GM12878 (cell line): ENCODE results near the gene BZW1. TPM values are rescaled to one million over a fixed set of nuclear protein-coding genes. Genes with fewer than 3 reads are reported as not detected.

Experiments
- ATAC-seq: fragments of 200-7000 bp; cut with Tn5 transposase; 3 replicates; pipeline ENCODE4 v1.9.1; 2020; ENCODE audit warnings: mild to moderate bottlenecking, moderate library complexity
- BruUV-seq: library from RNA; stranded (reverse); fragments of 400-500 nt; replicated peaks from 2 replicates; lab custom pipeline; 2021; lab: Mats Ljungman, UMichigan
- CTCF ChIA-PET: fragments of 300-600 bp; sonication (Branson Sonifier 250); formaldehyde crosslinking; extraction: SDS; loops from one replicate; lab custom pipeline; 2021; ENCODE audit warnings: inconsistent platforms; lab: Yijun Ruan, JAX
- POLR2A ChIA-PET: fragments of 350-600 bp; formaldehyde crosslinking; extraction: SDS; loops from one replicate; lab custom pipeline; 2021; ENCODE audit warnings: inconsistent platforms; lab: Charles Lee
- RAD21 ChIA-PET: fragments of 300-600 bp; sonication (Branson Sonifier 250); formaldehyde crosslinking; loops from one replicate; lab custom pipeline; 2023; ENCODE audit warnings: antibody characterized with exemption; ENCODE audit not compliant: unreplicated experiment; lab: Charles Lee
- SMC1A ChIA-PET: fragments of 300-600 bp; sonication (Branson Sonifier 250); formaldehyde crosslinking; loops from one replicate; lab custom pipeline; 2023; ENCODE audit not compliant: unreplicated experiment, uncharacterized antibody; lab: Charles Lee
- DNase-seq: peaks from one replicate; pipeline ENCODE4 v3.0.0-alpha.2; 2011; ENCODE audit warnings: low read depth, low spot score
- FAIRE-seq: peaks from 3 replicates; lab custom pipeline; 2011; peaks lifted over from hg19 to GRCh38; lab: Jason Lieb, UNC
- H2AFZ ChIP-seq: 2 replicates; pipeline ENCODE4 v1.6.0; 2011; ENCODE audit warnings: low read depth, low read length, control low read depth; ENCODE audit not compliant: control insufficient read depth
- H3K27ac ChIP-seq: 2 replicates; pipeline ENCODE4 v1.5.1; 2011; ENCODE audit warnings: control low read depth; ENCODE audit not compliant: control insufficient read depth, insufficient read depth
- H3K27me3 ChIP-seq, 2 experiments: replicated peaks in 1 of 2; 2 replicates each; pipeline versions ENCODE4 v1.6.0 to v1.6.1; 2011; ENCODE audit warnings: low read length in 1 of 2; ENCODE audit not compliant: control insufficient read depth in 2 of 2, insufficient read depth in 2 of 2
- H3K36me3 ChIP-seq, 2 experiments: 2 replicates each; pipeline ENCODE4 v1.5.1; 2011; ENCODE audit warnings: low read length in 1 of 2; ENCODE audit not compliant: control insufficient read depth in 2 of 2, insufficient read depth in 2 of 2
- H3K4me1 ChIP-seq: 2 replicates; pipeline ENCODE4 v1.6.1; 2011; ENCODE audit warnings: mild to moderate bottlenecking, low read length, moderate library complexity, mixed read lengths; ENCODE audit not compliant: control insufficient read depth, insufficient read depth
- H3K4me2 ChIP-seq: 2 replicates; pipeline ENCODE4 v1.6.0; 2011; ENCODE audit warnings: control low read depth; ENCODE audit not compliant: control insufficient read depth, insufficient read depth
- H3K4me3 ChIP-seq: fragments of 200-600 bp; sonication (generic); 2 replicates; pipeline ENCODE4 v1.5.1; 2016
- H3K79me2 ChIP-seq: 2 replicates; pipeline ENCODE4 v1.6.0; 2011; ENCODE audit warnings: low read length; ENCODE audit not compliant: control insufficient read depth, insufficient read depth
- H3K9ac ChIP-seq: 2 replicates; pipeline ENCODE4 v1.8.0; 2011; ENCODE audit warnings: low read length, control low read depth, mixed read lengths; ENCODE audit not compliant: control insufficient read depth, insufficient read depth
- H3K9me3 ChIP-seq: replicated peaks from 3 replicates; pipeline ENCODE4 v1.5.1; 2011; ENCODE audit warnings: mild to moderate bottlenecking, low read length; ENCODE audit not compliant: control insufficient read depth, insufficient read depth
- H4K20me1 ChIP-seq: 2 replicates; pipeline ENCODE4 v1.6.0; 2011; ENCODE audit not compliant: control insufficient read depth, insufficient read depth
- ATF3 ChIP-seq: IDR thresholded peaks from 2 replicates; pipeline ENCODE4 v1.6.1; 2011; ENCODE audit warnings: low read depth, mild to moderate bottlenecking, low read length, moderate library complexity, borderline replicate concordance; ENCODE audit errors: extremely low read depth
- CHD1 ChIP-seq: IDR thresholded peaks from 2 replicates; pipeline ENCODE4 v1.6.1; 2012; ENCODE audit warnings: low read depth, low read length, improper control_type of control experiment
- CHD2 ChIP-seq: IDR thresholded peaks from 2 replicates; pipeline ENCODE4 v1.6.1; 2011; ENCODE audit warnings: low read depth, low read length, improper control_type of control experiment, borderline replicate concordance
- HDAC6 ChIP-seq: fragments of 200-600 bp; sonication (generic); IDR thresholded peaks from one replicate; pipeline ENCODE4 v1.8.0; 2017; ENCODE audit warnings: antibody characterized with exemption; ENCODE audit not compliant: unreplicated experiment
- HDGF ChIP-seq: fragments of 450-650 bp; IDR thresholded peaks from 2 replicates; pipeline ENCODE4 v1.6.1; 2016; ENCODE audit warnings: antibody characterized with exemption
- IRF3 ChIP-seq: fragments of 450-650 bp; IDR thresholded peaks from 2 replicates; pipeline ENCODE4 v1.6.1; 2014; ENCODE audit warnings: mild to moderate bottlenecking
- MTA2 ChIP-seq: fragments of 450-650 bp; IDR thresholded peaks from 2 replicates; pipeline ENCODE4 v1.6.1; 2016; ENCODE audit warnings: low read depth, mild to moderate bottlenecking, moderate library complexity
- NBN ChIP-seq: fragments of 450-650 bp; IDR thresholded peaks from 2 replicates; pipeline ENCODE4 v1.6.1; 2016
- PKNOX1 ChIP-seq: fragments of 450-650 bp; IDR thresholded peaks from 2 replicates; pipeline ENCODE4 v1.6.1; 2016; ENCODE audit warnings: mild to moderate bottlenecking
- RB1 ChIP-seq: fragments of 450-650 bp; formaldehyde crosslinking; IDR thresholded peaks from 2 replicates; pipeline ENCODE4 v1.6.1; 2017; ENCODE audit warnings: mild to moderate bottlenecking, borderline replicate concordance
- RFX5 ChIP-seq: IDR thresholded peaks from 2 replicates; pipeline ENCODE4 v1.6.1; 2011; ENCODE audit warnings: low read depth, low read length, improper control_type of control experiment
- RUNX3 ChIP-seq: IDR thresholded peaks from 2 replicates; pipeline ENCODE4 v1.6.1; 2012; ENCODE audit warnings: low read length, inconsistent platforms
- SPI1 ChIP-seq: IDR thresholded peaks from 2 replicates; pipeline ENCODE4 v1.6.1; 2011; ENCODE audit warnings: low read depth, mild to moderate bottlenecking, low read length, moderate library complexity, borderline replicate concordance; ENCODE audit not compliant: insufficient read depth
- TCF12 ChIP-seq: IDR thresholded peaks from 2 replicates; pipeline ENCODE4 v1.6.1; 2011; ENCODE audit warnings: low read depth, mild to moderate bottlenecking, low read length
- ZBTB11 ChIP-seq: fragments of 450-650 bp; formaldehyde crosslinking; IDR thresholded peaks from 2 replicates; pipeline ENCODE4 v1.5.0; 2022; ENCODE audit warnings: mild to moderate bottlenecking, missing genetic modification characterization
- WGBS: methylation state at CpG from one replicate; pipeline ENCODE4 v1.1.6; 2016; ENCODE audit warnings: low lambda C conversion rate; ENCODE audit not compliant: insufficient replicate concordance, insufficient coverage; ENCODE audit errors: missing lambda C conversion rate; 5-methylcytosine and 5-hydroxymethylcytosine counted together
- in situ Hi-C: fragments of 300-500 bp; cut with MboI; formaldehyde crosslinking; loops from 9 replicates; pipeline ENCODE4 v1.14.3; 2018; ENCODE audit warnings: mixed read lengths
- intact Hi-C: fragments of 100-400 bp; cut with micrococcal nuclease; formaldehyde crosslinking; loops from one replicate; pipeline ENCODE4 v1.14.2; 2022; ENCODE audit not compliant: unreplicated experiment
- polyA plus RNA-seq, 11 experiments: library from polyadenylated mRNA; depleted of rRNA in 4 of 11; unstranded in 6 of 11; stranded (reverse) in 5 of 11; fragments of >200 nt; fragmentation: Nextera tagmentation in 4 of 11; fragmentation: Illumina TruSeq in 1 of 11; extraction: Ambion mirVana in 4 of 11; extraction: Trizol in 1 of 11; gene quantifications; 1 replicate in 1 of 11; 2 replicates in 10 of 11; pipeline versions ENCODE4 v1.2.1 to v1.2.3, GENCODE V29; 2011 to 2016; ENCODE audit warnings: inconsistent platforms in 2 of 11, missing spikeins in 2 of 11, low read depth in 1 of 11
- total RNA-seq, 4 experiments: library from RNA; depleted of rRNA in 3 of 4; stranded (reverse); fragments of >200 nt in 3 of 4; fragmentation: Illumina TruSeq in 1 of 4; extraction: Trizol in 1 of 4; gene quantifications; 2 replicates each; pipeline versions ENCODE4 v1.2.1 to v1.2.3, GENCODE V29; 2013 to 2021

The BZW1 gene
- total and polyA plus RNA-seq, 10 of the 15 experiments (the other 5 are each of a cell fraction or from before 2014, with no cell fraction given), result 186 to 349 (median 269) TPM

- TF ChIP-seq IRF3 (no peak), MTA2 (no peak)
Observed at GRCh38 chr2:200788121-200788718, 23.5 kb upstream of the BZW1 start (continued).

- intact Hi-C loops, result no loop called here
- ChIA-PET SMC1A (no interaction called here), RAD21 (interaction anchor here (0.6 kb wide), 2 partner anchors 60 to 531 kb away, joined by 3 to 4 read pairs; no protein-coding TSS in a partner anchor), CTCF (no interaction called here), POLR2A (no interaction called here)
- H3K4me1 ChIP-seq, result no peaks in the 10 kb centered on the region
- ATAC-seq, result no peak
- H3K79me2 ChIP-seq, result no peaks in the 10 kb centered on the region
- no peaks in the 10 kb centered on the region; a peak in 1 of 4 replicates for H3K27me3 ChIP-seq
- BruUV-seq, result no TSS peak
- 0% methylated on average over 1 of the region's 1 CpG for WGBS
- H3K4me2 ChIP-seq, result no peak overlapping the region
- H3K9me3 ChIP-seq, result no peaks in the 10 kb centered on the region
- H4K20me1 ChIP-seq, result no peaks in the 10 kb centered on the region
- H3K9ac ChIP-seq, result no peak overlapping the region
- no peak for DNase-seq
- in situ Hi-C loops, result no loop called here
- H2AFZ ChIP-seq, result no peak overlapping the region
- no peak for FAIRE-seq
- H3K27ac ChIP-seq, result no peak overlapping the region
- no peaks in the 10 kb centered on the region for H3K36me3 ChIP-seq
- H3K4me3 ChIP-seq, result no peak overlapping the region
- TF ChIP-seq SPI1 (no peak), NBN (no peak), RFX5 (no peak), HDAC6 (no peak), PKNOX1 (no peak), CHD1 (no peak), HDGF (no peak), RB1 (no peak), RUNX3 (no peak), TCF12 (no peak), CHD2 (no peak), ATF3 (no peak), ZBTB11 (no peak)
Observed at GRCh38 chr2:200790185-200790584, 21.5 kb upstream of the BZW1 start.
